Kidney epithelial cell (primary cell): ENCODE results near the gene WDFY3. TPM values are rescaled to one million over a fixed set of nuclear protein-coding genes. Genes with fewer than 3 reads are reported as not detected.

Experiments used
- DNase-seq: peaks from one replicate; pipeline ENCODE4 v3.0.0-alpha.2; 2010; ENCODE audit warnings: low read depth
- H3K27me3 ChIP-seq: 2 replicates; pipeline ENCODE4 v1.6.0; 2011; ENCODE audit warnings: low read length; ENCODE audit not compliant: control insufficient read depth, insufficient read depth
- H3K36me3 ChIP-seq: 2 replicates; pipeline ENCODE4 v1.5.1; 2011; ENCODE audit warnings: low read length; ENCODE audit not compliant: control insufficient read depth, insufficient read depth
- H3K4me3 ChIP-seq: 2 replicates; pipeline ENCODE4 v1.5.1; 2011; ENCODE audit warnings: low read depth, mild to moderate bottlenecking, control low read depth, low read length
- total RNA-seq: library from RNA; depleted of rRNA; stranded (reverse); fragments of >200 nt; gene quantifications from 2 replicates; pipeline ENCODE4 v1.2.3, GENCODE V29; 2015
- TF ChIP-seq, protein P1 (sequence below): IDR thresholded peaks from 2 replicates; pipeline ENCODE4 v1.5.1; 2011; ENCODE audit warnings: mild to moderate bottlenecking, moderate library complexity, low read length, control low read depth, inconsistent platforms; ENCODE audit not compliant: insufficient read depth, poor library complexity, severe bottlenecking

The WDFY3 gene
- total RNA-seq, 1 donor from 2014 or later, result 54.4 TPM

DNA sequence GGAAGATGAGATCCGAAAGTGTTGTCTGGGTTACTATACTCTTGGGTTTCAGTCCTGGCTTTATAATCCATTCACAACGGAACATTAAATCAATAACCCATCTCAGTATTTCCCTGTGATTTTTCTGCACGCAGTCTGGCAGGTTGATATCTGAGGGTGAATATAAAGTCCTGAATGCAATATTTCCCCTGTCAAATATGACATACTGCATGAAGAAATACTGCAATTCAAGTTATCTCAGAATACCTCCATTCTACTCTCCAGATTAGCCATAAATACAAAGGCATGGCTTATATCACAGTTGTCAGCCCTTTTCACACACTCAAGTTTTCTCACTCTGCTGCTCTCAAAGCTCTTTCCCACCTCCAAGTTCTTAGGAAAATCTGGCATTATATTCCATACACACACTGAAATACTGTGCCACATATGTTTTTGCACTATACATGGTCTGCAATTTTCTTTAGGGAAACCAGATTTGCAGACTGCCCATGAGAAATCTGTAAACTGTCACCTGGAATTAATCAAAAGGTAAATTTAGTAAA lies 64.7 kb downstream of the WDFY3 start:
- DNase-seq, result no peak
- TF ChIP-seq, protein P1, sequence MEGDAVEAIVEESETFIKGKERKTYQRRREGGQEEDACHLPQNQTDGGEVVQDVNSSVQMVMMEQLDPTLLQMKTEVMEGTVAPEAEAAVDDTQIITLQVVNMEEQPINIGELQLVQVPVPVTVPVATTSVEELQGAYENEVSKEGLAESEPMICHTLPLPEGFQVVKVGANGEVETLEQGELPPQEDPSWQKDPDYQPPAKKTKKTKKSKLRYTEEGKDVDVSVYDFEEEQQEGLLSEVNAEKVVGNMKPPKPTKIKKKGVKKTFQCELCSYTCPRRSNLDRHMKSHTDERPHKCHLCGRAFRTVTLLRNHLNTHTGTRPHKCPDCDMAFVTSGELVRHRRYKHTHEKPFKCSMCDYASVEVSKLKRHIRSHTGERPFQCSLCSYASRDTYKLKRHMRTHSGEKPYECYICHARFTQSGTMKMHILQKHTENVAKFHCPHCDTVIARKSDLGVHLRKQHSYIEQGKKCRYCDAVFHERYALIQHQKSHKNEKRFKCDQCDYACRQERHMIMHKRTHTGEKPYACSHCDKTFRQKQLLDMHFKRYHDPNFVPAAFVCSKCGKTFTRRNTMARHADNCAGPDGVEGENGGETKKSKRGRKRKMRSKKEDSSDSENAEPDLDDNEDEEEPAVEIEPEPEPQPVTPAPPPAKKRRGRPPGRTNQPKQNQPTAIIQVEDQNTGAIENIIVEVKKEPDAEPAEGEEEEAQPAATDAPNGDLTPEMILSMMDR, result no peak
- Histone ChIP-seq H3K36me3 (no peaks in the 10 kb centered on the region), H3K27me3 (no peaks in the 10 kb centered on the region), H3K4me3 (no peak overlapping the region)

- TF ChIP-seq, protein P1, result no peak
- no peak for DNase-seq
- Histone ChIP-seq H3K36me3 (no peaks in the 10 kb centered on the region), H3K4me3 (no peak overlapping the region), H3K27me3 (no peaks in the 10 kb centered on the region)
Observed at GRCh38 chr4:84901173-84901572, 65.3 kb downstream of the WDFY3 start.

DNA sequence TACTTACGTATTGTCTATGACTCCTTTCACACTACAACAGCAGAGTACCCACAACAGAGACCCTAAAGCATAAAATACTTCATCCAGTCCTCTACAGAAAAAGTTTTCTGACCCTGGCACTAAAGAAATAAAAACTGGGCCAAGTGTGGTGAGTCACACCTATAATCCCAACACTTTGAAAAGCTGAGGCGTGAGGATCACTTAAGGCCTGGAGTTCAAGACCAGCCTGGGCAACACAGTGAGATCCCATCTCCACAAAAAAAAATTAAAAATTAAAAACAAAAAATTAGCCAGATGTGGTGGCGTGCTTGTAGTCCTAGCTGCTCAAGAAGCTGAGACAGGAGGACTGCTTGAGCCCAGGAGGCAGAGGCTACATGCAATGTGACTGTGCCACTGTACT lies 66.9 kb downstream of the WDFY3 start:
- TF ChIP-seq, protein P1, result no peak
- no peak for DNase-seq
- no peaks in the 10 kb centered on the region for H3K36me3 ChIP-seq
- no peaks in the 10 kb centered on the region for H3K27me3 ChIP-seq
- H3K4me3 ChIP-seq, result no peak overlapping the region

- no peak for DNase-seq
- TF ChIP-seq, protein P1, result no peak
- Histone ChIP-seq H3K4me3 (no peak overlapping the region), H3K27me3 (no peaks in the 10 kb centered on the region), H3K36me3 (no peaks in the 10 kb centered on the region)
Observed at GRCh38 chr4:84897516-84897915, 69.0 kb downstream of the WDFY3 start.

- H3K36me3 ChIP-seq, result no peaks in the 10 kb centered on the region
- H3K4me3 ChIP-seq, result no peak overlapping the region
- no peaks in the 10 kb centered on the region for H3K27me3 ChIP-seq
- TF ChIP-seq, protein P1, result no peak
- no peak for DNase-seq
Observed at GRCh38 chr4:84895283-84895682, 71.2 kb downstream of the WDFY3 start.

DNA sequence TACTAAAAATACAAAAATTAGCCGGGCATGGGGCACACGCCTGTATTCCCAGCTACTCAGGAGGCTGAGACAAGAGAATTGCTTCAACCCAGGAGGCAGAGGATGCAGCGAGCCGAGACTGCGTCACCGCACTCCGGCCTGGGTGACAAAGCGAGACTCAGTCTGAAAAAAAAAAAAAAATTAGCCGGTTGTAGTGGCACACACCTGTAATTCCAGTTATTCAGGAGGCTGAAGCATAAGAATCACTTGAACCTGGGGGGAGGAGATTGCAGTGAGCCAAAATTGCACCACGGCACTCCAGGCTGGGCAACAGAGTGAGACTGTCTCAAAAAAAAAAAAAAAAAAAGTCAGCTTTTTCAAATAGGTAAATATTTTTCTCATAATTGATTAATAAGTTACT lies 71.9 kb downstream of the WDFY3 start:
- Histone ChIP-seq H3K4me3 (no peak overlapping the region), H3K36me3 (no peaks in the 10 kb centered on the region), H3K27me3 (no peaks in the 10 kb centered on the region)
- no peak for DNase-seq
- TF ChIP-seq, protein P1, result no peak
